HG02623 (cell line): ENCODE measurements around the gene PIP5K1C.

ENCODE experiments used
- ATAC-seq: cut with Tn5 transposase; IDR thresholded peaks from one replicate; pipeline ENCODE4 v1.9.1; 2021; ENCODE audit warnings: moderate library complexity; ENCODE audit not compliant: unreplicated experiment

The PIP5K1C gene

DNA sequence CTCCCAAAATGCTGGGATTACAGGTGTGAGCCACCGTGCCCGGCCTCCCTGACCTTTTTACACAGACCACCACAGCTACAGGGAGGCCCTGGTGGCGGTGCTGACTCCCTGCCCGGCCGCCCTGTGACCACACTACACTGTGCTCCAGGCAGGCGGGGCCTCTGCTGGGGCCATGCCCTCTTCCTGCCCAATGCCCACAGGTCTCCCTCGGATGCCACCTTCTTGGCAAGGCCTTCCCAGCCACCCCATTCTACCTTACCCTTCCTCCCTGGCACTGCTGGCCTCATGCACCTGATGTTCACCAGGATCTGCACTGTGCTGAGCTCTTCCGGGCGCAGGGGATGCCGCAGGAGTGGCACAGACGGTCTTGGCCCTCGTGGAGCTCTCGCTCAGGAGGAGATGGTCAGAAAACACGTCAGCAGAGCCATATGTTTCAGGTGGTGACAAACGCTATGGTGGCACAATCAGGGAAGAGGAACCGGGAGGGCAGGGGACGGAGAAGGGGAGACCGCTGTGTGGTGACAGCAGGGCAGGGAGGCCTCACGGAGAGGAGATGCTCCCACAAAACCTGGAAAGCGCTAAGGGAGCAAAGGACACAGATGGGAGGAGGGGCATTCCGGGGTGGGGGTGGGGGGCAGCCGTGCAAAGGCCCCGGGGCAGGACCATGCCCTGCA, 4.1 kb downstream of the PIP5K1C start:
- no peak for ATAC-seq

- no peak for ATAC-seq
Measured at GRCh38 chr19:3695124-3695733, 5.0 kb downstream of the PIP5K1C start.

DNA sequence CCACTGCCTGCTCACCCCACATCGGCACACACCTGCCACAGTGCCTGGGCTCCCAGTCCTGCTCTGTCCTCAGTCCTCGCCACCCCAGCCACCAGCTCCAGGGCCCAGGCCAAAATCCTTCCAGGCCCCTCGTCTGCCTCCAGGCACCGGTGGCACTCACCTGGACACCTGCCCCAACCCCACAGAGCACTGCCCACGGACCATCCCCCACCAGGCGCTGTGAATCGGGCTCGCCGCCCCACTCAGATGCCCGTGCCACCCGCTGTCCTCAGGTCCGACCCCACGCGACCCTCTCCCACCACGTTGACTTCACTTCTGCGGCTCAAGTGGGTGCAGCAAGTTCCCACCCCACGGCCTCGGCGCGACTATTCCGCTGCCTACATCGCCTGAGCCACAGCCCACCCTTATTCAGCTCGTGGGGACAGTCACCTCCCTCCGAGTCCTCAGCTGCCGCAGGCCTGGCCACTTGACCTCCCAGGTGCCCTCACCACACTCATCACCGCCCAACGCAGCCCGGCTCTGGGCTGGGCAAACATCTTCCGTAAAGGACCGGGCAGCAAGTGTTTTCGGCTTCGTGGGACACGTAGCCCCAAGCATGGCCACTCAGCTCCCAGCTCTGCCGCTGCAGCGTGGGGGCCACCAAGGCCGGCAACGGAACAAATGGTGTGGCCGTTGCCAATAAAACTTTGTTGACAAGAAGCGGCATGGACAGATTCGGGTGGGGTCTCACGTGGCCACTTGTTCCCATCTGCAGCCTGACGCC, 5.7 kb downstream of the PIP5K1C start:
- ATAC-seq: no peak

DNA sequence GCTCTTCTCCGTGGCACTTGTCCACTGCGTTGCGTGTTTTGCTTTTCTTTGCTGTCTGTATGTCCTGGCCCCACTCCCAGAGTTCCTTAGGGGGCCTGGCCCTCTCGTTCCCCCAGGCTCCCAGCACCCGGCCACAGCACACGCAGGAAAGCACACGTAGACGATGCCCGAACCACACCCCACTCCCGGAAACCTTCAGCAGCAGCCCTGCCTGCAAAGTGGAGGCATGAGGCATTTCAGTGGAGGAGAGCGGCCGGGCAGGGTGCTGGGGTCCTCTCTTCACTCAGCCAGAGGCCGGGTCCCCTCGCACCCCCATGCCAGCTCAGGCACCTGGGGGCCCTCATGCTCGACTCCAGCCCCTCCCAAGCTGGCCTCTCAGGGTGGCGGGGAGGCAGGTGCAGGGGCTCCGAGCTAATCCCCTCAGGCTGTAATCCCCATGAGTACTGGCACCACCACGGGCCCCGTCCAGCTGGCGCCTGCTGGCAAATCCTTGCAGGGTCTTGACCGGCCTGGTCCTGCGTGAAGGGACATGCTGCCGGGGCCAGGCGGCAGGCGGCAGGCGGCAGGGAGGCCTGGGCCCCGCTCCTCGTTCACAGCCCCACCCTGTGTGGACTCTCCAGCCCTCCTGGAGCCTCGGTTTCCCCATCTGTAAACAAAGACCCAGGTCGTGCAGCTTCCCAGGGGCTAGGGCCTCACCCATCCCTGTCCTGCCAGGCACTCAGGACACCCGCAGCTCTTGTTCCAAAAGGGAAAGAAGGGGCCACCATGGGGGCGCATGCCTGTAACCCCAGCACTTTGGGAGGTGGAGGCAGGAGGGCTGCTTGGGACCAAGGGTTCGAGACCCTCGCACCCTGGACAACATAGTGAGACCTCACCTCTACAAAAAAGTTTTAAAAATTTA, 7.0 kb downstream of the PIP5K1C start:
- ATAC-seq: no peak

DNA sequence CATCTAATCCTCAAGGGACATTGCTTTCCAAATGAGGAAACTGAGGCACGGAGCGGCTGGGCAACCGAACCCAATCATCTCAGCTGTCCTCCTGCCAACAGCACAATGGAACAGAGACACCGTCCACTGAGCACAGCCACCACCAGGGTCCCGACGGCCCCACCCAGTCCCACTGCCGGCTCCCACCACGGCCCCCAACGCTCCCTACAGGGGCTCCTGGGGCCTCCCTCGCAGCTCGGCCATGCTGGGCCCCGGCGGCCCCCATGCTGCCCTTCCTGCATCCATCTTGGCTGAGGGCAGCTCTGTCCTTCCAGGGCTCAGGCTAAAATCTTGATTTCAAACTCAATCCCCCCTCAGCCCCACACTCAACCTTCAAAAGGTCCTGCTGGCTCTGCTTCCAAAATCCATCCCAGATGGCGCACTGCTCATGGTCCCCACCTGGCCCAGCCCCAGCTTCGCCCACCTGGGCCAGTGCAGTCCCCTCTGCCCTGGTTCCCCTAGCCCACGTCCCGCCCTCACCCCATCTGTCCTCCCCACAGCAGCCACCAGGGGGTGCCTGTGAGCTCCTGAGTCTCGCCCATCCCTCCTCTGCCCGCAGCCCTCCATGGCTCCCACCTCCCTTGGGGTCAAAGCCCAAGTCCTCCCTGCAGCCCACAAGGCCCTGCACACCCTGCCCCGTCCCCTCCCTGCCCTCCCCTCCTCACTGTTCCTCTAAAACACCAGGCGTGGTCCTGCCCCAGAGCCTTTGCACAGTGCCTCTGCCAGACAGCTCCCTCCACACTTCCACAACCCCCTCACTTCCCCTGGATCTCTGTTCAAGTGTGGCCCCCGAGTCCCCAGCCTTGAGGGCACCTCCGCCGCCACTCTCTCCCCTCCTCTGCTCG, 7.9 kb downstream of the PIP5K1C start:
- ATAC-seq: no peak

DNA sequence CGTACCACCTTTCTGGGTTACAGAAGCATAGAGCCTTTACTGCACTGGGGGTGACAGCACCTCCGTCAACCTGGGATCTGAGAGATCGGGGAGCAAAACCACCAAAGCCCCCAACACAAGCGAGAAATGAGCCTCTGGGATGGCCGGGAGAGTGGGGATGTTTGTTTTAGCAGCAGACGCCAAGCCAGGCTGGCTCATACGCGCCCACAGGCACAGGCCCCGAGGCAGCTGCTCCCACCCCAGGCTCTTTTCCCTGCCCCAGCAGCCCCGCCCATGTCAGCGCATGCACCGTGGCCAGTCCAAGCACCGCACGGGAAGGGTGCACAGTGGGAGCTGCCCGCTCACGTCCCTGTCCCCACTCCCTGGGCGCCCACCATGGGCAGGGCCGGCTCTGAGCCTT, 8.5 kb downstream of the PIP5K1C start:
- no peak for ATAC-seq

GRCh38 chr19:3691372-3691716, 8.9 kb downstream of the PIP5K1C start:
- no peak for ATAC-seq

DNA sequence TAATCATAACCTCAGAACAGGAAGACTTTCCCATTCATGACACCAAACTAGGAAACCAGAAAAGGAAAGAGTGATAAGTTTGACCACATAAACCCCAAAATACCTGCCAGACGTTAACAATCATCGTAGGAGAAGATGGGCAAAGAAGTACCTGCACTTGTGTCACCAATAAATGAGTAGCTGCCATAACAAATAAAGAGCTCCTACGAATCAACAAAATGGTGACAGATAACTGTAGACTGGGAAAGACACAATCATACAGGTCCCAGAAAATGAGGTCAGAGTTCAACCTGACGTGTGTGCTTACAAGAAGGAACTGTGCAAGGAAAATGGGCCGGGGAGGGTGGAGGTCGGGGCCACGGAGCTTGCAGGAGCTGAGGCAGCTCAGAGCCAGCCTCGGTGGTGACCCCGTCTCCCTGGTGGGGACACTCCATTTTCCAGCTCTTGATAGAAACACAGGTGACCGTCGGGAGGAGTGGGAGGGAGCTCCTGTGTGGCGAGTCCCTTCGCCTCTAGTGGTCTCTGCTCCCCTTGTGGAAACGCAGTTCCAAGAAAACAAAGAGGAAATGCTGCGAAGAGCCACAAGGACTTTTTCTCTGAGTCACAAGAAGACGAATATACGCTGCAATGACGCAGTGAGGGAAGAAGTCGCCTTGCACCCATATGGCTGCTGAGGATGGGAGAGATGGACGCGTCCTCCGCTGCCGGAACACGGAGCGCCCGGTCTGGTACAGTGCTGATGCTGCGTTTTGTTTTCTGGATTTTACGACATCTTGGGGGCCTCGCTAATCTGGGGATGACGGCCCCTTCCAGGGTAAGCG, 9.5 kb downstream of the PIP5K1C start:
- no peak for ATAC-seq

DNA sequence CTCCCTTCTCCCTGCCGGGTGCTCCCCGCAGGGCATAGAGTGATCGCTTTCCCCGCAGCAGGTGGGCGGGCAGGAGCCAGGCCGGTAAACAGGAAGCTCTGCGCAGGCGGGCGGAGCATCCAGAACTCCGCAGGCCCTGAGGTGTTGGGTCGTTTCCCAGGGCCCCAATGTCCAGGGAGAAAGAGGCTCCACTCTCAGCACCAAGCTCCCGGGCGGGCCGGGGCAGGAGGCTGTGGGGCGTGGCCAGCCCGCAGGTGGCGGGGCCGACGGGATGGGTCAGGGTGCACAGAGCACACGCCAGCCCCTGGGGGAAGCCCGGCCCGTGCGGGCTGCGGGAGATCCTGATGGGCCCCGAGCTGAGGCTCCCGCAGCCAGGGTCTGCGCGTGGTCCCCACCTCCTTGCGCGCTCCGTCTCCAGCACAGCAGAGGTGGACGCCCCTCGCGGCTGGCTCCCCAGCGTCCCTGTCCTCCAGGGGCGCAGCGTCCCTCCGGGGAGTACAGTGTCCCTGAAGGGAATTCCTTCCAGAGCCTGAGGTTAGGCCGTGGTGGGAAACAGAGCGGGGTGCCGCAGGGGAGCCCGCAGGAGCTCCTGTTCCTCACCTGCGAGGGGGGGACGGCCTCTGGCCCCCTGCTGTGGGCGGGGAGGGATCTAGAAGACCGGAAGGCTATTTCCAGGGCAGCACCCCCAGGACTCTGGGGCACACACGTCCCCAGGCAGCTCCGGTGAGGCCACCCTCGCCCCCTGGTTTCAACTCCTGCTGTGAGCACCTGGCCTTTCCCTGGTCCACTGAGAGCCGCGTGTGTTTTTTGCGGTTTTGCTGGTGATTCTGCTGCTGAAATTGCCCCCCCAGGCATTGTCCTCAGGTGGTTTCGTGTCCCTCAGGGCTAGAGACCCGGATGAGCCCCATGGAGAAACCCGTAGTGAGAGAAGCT, 12.2 kb downstream of the PIP5K1C start:
- no peak for ATAC-seq

- no peak for ATAC-seq
Measured at GRCh38 chr19:3687393-3687773, 12.9 kb downstream of the PIP5K1C start.

GRCh38 chr19:3684817-3685410, 15.4 kb downstream of the PIP5K1C start:
- no peak for ATAC-seq

DNA sequence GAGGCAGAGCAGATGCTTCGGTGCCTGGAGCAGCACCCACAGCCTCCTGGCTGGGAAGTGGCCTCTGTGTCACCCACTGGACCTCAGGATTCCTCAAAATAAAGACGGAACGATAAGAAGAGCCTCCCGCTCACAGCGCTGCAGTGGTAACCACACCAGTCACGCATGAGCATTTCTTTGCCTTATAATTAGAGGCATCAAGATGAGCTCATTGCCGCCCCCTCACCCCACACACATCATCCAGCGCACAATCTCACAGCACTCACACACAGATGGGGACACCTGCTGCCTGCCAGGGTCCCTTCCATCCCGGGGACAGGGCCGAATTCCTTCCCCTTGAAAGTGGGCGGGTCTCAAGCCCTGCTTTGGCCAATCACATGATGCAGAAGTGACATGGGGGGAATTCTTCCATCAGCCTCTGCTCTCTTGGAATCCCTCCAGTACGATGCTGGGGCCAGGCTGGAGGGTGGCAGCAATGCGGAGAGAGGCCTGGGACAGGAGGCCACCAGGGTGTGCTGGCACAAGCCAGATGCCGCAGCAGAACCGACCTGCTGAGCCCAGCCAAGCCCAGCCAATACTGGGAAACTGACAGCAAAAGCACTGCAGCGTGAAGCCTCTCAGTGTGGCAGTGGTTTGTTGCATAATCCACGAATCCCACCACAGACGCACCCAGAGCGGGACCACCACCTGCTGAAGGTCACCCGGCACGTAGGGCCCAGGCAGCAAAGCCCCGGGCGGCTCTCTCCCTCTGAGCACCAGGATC, 16.0 kb downstream of the PIP5K1C start:
- ATAC-seq: no peak

DNA sequence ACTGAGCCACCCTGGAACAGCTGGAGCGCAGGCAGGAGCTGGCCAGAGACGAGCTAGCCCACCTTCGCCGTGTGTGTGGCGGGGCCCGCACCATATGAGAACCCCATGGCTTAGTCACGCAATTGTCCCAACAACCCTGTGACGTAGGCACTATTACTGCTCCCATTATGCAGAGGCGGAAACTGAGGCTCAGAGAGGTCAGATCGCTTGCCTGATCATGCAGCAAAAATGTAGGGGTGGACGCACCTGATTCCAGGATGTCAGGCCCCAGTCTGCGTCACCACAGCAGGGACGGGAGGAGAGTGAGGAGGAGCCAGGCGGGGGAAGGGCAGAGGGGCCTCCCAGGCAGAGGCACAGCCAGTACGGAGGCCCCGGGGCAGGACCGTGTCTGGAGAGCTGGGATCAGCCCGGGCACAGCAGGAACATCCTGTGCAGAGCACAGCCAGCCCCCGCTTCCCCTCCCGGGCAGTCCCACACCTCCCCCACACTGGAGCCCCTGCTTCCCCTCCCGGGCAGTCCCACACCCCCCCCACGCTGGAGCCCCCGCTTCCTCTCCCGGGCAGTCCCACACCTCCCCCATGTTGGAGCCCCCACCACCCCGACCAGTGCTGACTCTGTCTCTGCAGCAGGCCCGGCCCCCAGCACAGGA, 16.7 kb downstream of the PIP5K1C start:
- no peak for ATAC-seq

DNA sequence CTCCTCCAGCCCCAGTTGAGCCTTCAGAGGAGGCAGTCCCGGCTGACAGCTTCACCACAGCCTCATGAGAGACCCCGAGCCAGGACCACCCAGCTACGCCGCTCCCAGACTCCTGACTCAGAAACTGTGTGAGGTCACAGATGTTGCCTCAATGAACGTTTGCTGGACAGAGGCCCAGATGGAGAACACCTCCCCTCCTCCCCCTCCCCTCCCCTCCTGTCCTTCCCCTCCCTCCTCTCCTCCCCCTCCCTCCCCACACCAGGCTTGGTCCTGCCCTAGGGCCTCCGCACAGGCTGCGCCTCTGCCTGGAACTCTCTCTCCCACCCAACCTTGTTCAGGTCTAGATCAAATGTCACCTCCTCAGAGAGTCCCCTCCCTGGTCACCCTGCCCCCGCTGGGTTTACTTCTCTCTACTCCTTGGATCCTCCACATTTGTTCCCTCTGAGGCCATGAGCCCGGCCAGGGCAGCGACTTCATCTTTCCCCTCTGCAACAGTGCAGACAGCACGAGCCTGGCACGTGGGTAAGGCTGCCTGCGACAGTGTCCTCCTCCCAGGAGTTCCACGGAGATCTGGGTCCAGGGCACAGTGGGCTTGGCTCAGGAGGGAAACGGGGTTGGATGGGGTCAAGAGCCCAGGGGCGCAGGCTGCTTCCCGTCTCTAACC, 17.4 kb downstream of the PIP5K1C start:
- ATAC-seq: no peak

DNA sequence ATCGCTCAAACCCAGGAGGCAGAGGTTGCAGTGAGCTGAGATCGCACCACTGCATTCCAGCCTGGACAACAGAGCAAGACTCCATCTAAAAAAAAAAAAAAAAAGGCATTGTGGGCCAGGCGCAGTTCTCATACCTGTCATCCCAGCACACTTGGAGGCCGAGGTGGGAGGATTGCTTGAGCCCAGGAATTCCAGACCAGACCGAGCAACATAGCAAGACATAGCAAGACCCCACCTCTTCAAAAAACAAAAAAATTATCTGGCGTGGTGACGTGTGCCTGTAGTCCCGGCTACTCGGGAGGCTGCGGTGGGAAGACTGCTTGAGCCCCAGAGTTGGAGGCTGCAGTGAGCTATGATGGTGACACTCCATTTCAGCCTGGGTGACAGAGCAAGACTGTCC, 18.0 kb downstream of the PIP5K1C start:
- no peak for ATAC-seq

DNA sequence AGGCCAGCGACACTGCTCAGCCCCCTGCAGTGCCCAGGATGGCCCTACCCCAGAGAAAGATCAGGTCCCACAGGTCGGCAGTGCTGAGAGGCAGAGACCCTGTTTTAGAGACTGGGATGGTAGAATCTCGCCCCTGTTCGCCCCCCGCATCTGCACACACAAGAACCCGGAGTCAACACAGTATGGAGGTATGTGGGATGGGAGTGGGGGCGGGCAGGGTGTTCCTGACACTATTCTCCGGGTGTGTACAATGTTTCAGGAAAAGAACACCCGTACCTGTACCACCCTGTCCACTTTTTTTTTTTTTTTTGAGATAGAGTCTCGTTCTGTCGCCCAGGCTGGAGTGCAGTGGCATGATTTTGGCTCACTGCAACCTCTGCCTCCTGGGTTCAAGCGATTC, 19.3 kb downstream of the PIP5K1C start:
- ATAC-seq: no peak
